A549 (cell line): ENCODE data around the gene PIP4K2A. TPM values are rescaled to one million over a fixed set of nuclear protein-coding genes. Genes with fewer than 3 reads are reported as not detected.

Experiments
- ATAC-seq, 2 experiments: fragments of 200-7000 bp in 1 of 2; fragments of >200 bp in 1 of 2; cut with Nextera tagmentation in 1 of 2; cut with Tn5 transposase in 1 of 2; 3 replicates each; pipeline versions ENCODE4 v1.8.0 to v1.9.1; 2018 to 2020; ENCODE audit warnings: mild to moderate bottlenecking in 1 of 2, moderate library complexity in 1 of 2
- CTCF ChIA-PET: fragments of 300-600 bp; sonication (Branson Sonifier 250); formaldehyde crosslinking; extraction: SDS; loops from one replicate; lab custom pipeline; 2021; ENCODE audit warnings: antibody characterized with exemption, inconsistent platforms; lab: Yijun Ruan, JAX
- POLR2A ChIA-PET: fragments of 350-600 bp; formaldehyde crosslinking; extraction: SDS; loops from one replicate; lab custom pipeline; 2021; ENCODE audit warnings: antibody characterized with exemption, inconsistent platforms; lab: Yijun Ruan, JAX
- DNase-seq, 2 experiments: peaks; one replicate each; pipeline versions ENCODE4 v3.0.0 to v3.0.0-alpha.2; 2011 to 2016; ENCODE audit warnings: low read depth in 1 of 2, low spot score in 1 of 2
- FAIRE-seq: peaks from 2 replicates; lab custom pipeline; 2011; peaks lifted over from hg19 to GRCh38; lab: Jason Lieb, UNC
- H3K27ac ChIP-seq, 2 experiments: fragments of >200 bp; sonication (Bioruptor Twin); formaldehyde crosslinking; 3 replicates each; pipeline ENCODE4 v1.5.1; 2016 to 2017
- H3K4me1 ChIP-seq: fragments of >200 bp; sonication (Bioruptor Twin); formaldehyde crosslinking; 3 replicates; pipeline ENCODE4 v1.6.1; 2016
- H3K4me2 ChIP-seq: fragments of >200 bp; sonication (Bioruptor Twin); formaldehyde crosslinking; 3 replicates; pipeline ENCODE4 v1.6.1; 2016
- H3K4me3 ChIP-seq: fragments of >200 bp; sonication (Bioruptor Twin); formaldehyde crosslinking; 3 replicates; pipeline ENCODE4 v1.5.1; 2016
- H3K9me3 ChIP-seq: fragments of >200 bp; sonication (Bioruptor Twin); formaldehyde crosslinking; 3 replicates; pipeline ENCODE4 v1.6.1; 2016
- EHMT2 ChIP-seq: fragments of 200-600 bp; sonication (generic); IDR thresholded peaks from 2 replicates; pipeline ENCODE4 v1.6.1; 2016; ENCODE audit warnings: antibody characterized with exemption, low read depth, mild to moderate bottlenecking, moderate library complexity
- EP300 ChIP-seq, 2 experiments: fragments of >200 bp; sonication (Bioruptor Twin); formaldehyde crosslinking; IDR thresholded peaks; 2 replicates in 1 of 2; 3 replicates in 1 of 2; pipeline ENCODE4 v1.6.1; 2016 to 2017
- GATA3 ChIP-seq: IDR thresholded peaks from 2 replicates; pipeline ENCODE4 v1.6.1; 2012; ENCODE audit warnings: borderline replicate concordance
- HDAC2 ChIP-seq: fragments of 200-600 bp; sonication (generic); IDR thresholded peaks from 2 replicates; pipeline ENCODE4 v1.6.1; 2016
- HMGXB4 ChIP-seq: fragments of 250-450 bp; sonication (Bioruptor Pico); IDR thresholded peaks from 2 replicates; pipeline ENCODE4 v1.5.0; 2021; ENCODE audit warnings: mild to moderate bottlenecking, moderate library complexity, borderline replicate concordance
- HOXB13 ChIP-seq: fragments of 250-450 bp; sonication (Bioruptor Pico); IDR thresholded peaks from 2 replicates; pipeline ENCODE4 v1.5.0; 2020; ENCODE audit warnings: low read depth, mild to moderate bottlenecking, moderate library complexity
- HOXB5 ChIP-seq: fragments of 250-450 bp; sonication (Bioruptor Pico); IDR thresholded peaks from 2 replicates; pipeline ENCODE4 v1.5.0; 2020; ENCODE audit warnings: mild to moderate bottlenecking, moderate library complexity
- JUNB ChIP-seq: fragments of >200 bp; sonication (Bioruptor Twin); formaldehyde crosslinking; IDR thresholded peaks from 2 replicates; pipeline ENCODE4 v1.6.1; 2016
- KDM1A ChIP-seq: fragments of 200-600 bp; sonication (generic); IDR thresholded peaks from 2 replicates; pipeline ENCODE4 v1.6.1; 2016; ENCODE audit warnings: low read depth, mild to moderate bottlenecking
- KDM5A ChIP-seq: fragments of 200-600 bp; sonication (generic); IDR thresholded peaks from 2 replicates; pipeline ENCODE4 v1.6.1; 2016; ENCODE audit warnings: antibody characterized with exemption, mild to moderate bottlenecking
- MAFK ChIP-seq: fragments of 450-650 bp; IDR thresholded peaks from 2 replicates; pipeline ENCODE4 v1.6.1; 2014; ENCODE audit not compliant: partially characterized antibody
- MYC ChIP-seq: IDR thresholded peaks from 2 replicates; pipeline ENCODE4 v1.6.1; 2012; ENCODE audit warnings: mild to moderate bottlenecking, inconsistent platforms, low read length, improper control_type of control experiment, borderline replicate concordance
- POLR2A ChIP-seq: IDR thresholded peaks from 2 replicates; pipeline ENCODE4 v1.6.1; 2012; ENCODE audit warnings: mild to moderate bottlenecking, low read length
- RARB ChIP-seq: fragments of 250-450 bp; sonication (Bioruptor Pico); IDR thresholded peaks from 2 replicates; pipeline ENCODE4 v1.8.0; 2021; ENCODE audit warnings: mild to moderate bottlenecking, moderate library complexity
- RNF2 ChIP-seq: fragments of 200-600 bp; sonication (generic); IDR thresholded peaks from 2 replicates; pipeline ENCODE4 v1.6.1; 2016; ENCODE audit warnings: low read depth, mild to moderate bottlenecking, antibody characterized with exemption, moderate library complexity, borderline replicate concordance
- ZSCAN20 ChIP-seq: fragments of 250-450 bp; sonication (Bioruptor Pico); IDR thresholded peaks from 2 replicates; pipeline ENCODE4 v1.8.0; 2022; ENCODE audit warnings: mild to moderate bottlenecking, moderate library complexity
- WGBS: methylation state at CpG from one replicate; pipeline ENCODE4 v1.1.6; 2017; ENCODE audit errors: missing lambda C conversion rate; 5-methylcytosine and 5-hydroxymethylcytosine counted together
- polyA plus RNA-seq, 4 experiments: library from polyadenylated mRNA; depleted of rRNA in 3 of 4; stranded (reverse); fragments of >200 nt; fragmentation: RNase III in 1 of 4; extraction: RNeasy Plus Mini Kit Qiagen cat#74134 plus additional on column Dnase treatment in 1 of 4; gene quantifications; 2 replicates in 3 of 4; 3 replicates in 1 of 4; pipeline ENCODE4 v1.2.3, GENCODE V29; 2011 to 2017
- TF ChIP-seq, protein P1 (sequence below): fragments of >200 bp; sonication (Bioruptor Twin); formaldehyde crosslinking; IDR thresholded peaks from 2 replicates; pipeline ENCODE4 v1.6.1; 2016
- TF ChIP-seq, protein P2 (sequence below): fragments of 150-350 bp; IDR thresholded peaks from 2 replicates; pipeline ENCODE4 v1.6.1; 2014; ENCODE audit warnings: low read depth, mild to moderate bottlenecking, low read length
- TF ChIP-seq, protein P3 (sequence below): IDR thresholded peaks from 2 replicates; pipeline ENCODE4 v1.6.1; 2012
- TF ChIP-seq, protein P4 (sequence below): fragments of >200 bp; sonication (Bioruptor Twin); formaldehyde crosslinking; IDR thresholded peaks from 3 replicates; pipeline ENCODE4 v1.6.1; 2016
- TF ChIP-seq, protein P5 (sequence below): fragments of 250-450 bp; sonication (Bioruptor Pico); IDR thresholded peaks from 2 replicates; pipeline ENCODE4 v1.5.0; 2020; ENCODE audit warnings: low read depth, mild to moderate bottlenecking, moderate library complexity
- TF ChIP-seq, protein P6 (sequence below): fragments of 200-600 bp; sonication (generic); IDR thresholded peaks from 2 replicates; pipeline ENCODE4 v1.6.1; 2016; ENCODE audit warnings: antibody characterized with exemption, mild to moderate bottlenecking, moderate library complexity

The PIP4K2A gene
- polyA plus RNA-seq, 2 of the 4 experiments (the other 2 are of a cell fraction) = 23.1 to 24.0 TPM

DNA sequence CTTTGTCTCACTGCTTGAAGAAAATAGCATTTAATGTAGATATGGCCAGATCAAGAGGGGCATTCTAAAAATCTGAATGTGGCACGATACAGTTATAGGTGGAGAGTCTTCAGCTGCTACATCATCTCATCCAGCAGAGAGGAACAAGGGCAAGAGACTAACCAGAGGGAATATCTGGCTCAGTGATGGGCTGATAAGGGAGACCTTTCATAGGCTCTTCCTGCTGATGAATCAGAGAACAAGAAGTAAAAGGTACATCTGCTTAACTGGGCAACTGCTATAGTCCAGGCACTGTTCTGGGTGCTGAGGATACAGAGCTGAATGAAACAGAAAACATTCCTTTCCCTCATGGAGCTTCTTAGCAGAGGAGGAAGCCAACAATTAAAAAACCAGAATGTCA lies 37.9 kb downstream of the PIP4K2A start:
- Histone ChIP-seq H3K27ac (no peak overlapping the region), H3K9me3 (no peaks in the 10 kb centered on the region), H3K4me1 (peaks cover 16% of the 10 kb centered on the region), H3K4me3 (no peak overlapping the region), H3K4me2 (no peak overlapping the region)
- no peak for ATAC-seq
- ChIA-PET POLR2A (no interaction called here), CTCF (interaction anchor here (1.3 kb wide), 1 partner anchor 22 kb away, joined by 3 read pairs; no protein-coding TSS in a partner anchor)
- 86% methylated on average over 1 of the region's 1 CpG for WGBS
- TF ChIP-seq JUNB (no peak), HOXB5 (CRISPR knock-in tag) (no peak), ZSCAN20 (CRISPR knock-in tag) (no peak), HOXB13 (CRISPR knock-in tag) (no peak), POLR2A (no peak), KDM1A (no peak), MYC (no peak), MAFK (no peak), HMGXB4 (CRISPR knock-in tag) (no peak), GATA3 (no peak), RNF2 (no peak), EP300 (IDR thresholded peaks at IDR 0.05) (no peak)
- no peak for DNase-seq
- FAIRE-seq = no peak

- DNase-seq = no peak
Observed at GRCh38 chr10:22674573-22674930, 39.8 kb downstream of the PIP4K2A start.

More at GRCh38 chr10:22674573-22674930, 39.8 kb downstream of the PIP4K2A start:
- 0 out of 3 replicates have a peak, but pooled peaks cover 5% of the 10 kb centered on the region for H3K4me1 ChIP-seq
- ChIA-PET POLR2A (no interaction called here), CTCF (interaction anchor here (1.1 kb wide), 1 partner anchor 12 kb away, joined by 4 read pairs; no protein-coding TSS in a partner anchor)
- TF ChIP-seq, protein P1, sequence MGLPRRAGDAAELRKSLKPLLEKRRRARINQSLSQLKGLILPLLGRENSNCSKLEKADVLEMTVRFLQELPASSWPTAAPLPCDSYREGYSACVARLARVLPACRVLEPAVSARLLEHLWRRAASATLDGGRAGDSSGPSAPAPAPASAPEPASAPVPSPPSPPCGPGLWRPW = no peak
- TF ChIP-seq, protein P2, sequence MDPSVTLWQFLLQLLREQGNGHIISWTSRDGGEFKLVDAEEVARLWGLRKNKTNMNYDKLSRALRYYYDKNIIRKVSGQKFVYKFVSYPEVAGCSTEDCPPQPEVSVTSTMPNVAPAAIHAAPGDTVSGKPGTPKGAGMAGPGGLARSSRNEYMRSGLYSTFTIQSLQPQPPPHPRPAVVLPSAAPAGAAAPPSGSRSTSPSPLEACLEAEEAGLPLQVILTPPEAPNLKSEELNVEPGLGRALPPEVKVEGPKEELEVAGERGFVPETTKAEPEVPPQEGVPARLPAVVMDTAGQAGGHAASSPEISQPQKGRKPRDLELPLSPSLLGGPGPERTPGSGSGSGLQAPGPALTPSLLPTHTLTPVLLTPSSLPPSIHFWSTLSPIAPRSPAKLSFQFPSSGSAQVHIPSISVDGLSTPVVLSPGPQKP = no peak
- TF ChIP-seq, protein P3, sequence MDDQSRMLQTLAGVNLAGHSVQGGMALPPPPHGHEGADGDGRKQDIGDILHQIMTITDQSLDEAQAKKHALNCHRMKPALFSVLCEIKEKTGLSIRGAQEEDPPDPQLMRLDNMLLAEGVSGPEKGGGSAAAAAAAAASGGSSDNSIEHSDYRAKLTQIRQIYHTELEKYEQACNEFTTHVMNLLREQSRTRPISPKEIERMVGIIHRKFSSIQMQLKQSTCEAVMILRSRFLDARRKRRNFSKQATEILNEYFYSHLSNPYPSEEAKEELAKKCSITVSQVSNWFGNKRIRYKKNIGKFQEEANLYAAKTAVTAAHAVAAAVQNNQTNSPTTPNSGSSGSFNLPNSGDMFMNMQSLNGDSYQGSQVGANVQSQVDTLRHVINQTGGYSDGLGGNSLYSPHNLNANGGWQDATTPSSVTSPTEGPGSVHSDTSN = no peak
- TF ChIP-seq, protein P4, sequence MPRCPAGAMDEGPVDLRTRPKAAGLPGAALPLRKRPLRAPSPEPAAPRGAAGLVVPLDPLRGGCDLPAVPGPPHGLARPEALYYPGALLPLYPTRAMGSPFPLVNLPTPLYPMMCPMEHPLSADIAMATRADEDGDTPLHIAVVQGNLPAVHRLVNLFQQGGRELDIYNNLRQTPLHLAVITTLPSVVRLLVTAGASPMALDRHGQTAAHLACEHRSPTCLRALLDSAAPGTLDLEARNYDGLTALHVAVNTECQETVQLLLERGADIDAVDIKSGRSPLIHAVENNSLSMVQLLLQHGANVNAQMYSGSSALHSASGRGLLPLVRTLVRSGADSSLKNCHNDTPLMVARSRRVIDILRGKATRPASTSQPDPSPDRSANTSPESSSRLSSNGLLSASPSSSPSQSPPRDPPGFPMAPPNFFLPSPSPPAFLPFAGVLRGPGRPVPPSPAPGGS = no peak
- no peak for TF ChIP-seq RARB
- no peak for TF ChIP-seq KDM5A
- TF ChIP-seq, protein P5, sequence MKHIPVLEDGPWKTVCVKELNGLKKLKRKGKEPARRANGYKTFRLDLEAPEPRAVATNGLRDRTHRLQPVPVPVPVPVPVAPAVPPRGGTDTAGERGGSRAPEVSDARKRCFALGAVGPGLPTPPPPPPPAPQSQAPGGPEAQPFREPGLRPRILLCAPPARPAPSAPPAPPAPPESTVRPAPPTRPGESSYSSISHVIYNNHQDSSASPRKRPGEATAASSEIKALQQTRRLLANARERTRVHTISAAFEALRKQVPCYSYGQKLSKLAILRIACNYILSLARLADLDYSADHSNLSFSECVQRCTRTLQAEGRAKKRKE (CRISPR knock-in tag) = no peak
- TF ChIP-seq RNF2 = no peak
- TF ChIP-seq EHMT2 = no peak
- no peak for TF ChIP-seq EP300 (IDR thresholded peaks at IDR 0.05)
- TF ChIP-seq HDAC2 = no peak
- TF ChIP-seq, protein P6, sequence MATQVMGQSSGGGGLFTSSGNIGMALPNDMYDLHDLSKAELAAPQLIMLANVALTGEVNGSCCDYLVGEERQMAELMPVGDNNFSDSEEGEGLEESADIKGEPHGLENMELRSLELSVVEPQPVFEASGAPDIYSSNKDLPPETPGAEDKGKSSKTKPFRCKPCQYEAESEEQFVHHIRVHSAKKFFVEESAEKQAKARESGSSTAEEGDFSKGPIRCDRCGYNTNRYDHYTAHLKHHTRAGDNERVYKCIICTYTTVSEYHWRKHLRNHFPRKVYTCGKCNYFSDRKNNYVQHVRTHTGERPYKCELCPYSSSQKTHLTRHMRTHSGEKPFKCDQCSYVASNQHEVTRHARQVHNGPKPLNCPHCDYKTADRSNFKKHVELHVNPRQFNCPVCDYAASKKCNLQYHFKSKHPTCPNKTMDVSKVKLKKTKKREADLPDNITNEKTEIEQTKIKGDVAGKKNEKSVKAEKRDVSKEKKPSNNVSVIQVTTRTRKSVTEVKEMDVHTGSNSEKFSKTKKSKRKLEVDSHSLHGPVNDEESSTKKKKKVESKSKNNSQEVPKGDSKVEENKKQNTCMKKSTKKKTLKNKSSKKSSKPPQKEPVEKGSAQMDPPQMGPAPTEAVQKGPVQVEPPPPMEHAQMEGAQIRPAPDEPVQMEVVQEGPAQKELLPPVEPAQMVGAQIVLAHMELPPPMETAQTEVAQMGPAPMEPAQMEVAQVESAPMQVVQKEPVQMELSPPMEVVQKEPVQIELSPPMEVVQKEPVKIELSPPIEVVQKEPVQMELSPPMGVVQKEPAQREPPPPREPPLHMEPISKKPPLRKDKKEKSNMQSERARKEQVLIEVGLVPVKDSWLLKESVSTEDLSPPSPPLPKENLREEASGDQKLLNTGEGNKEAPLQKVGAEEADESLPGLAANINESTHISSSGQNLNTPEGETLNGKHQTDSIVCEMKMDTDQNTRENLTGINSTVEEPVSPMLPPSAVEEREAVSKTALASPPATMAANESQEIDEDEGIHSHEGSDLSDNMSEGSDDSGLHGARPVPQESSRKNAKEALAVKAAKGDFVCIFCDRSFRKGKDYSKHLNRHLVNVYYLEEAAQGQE = no peak
- TF ChIP-seq JUNB = no peak
- no peak for TF ChIP-seq GATA3
- WGBS = 86% methylated on average over 3 of the region's 3 CpGs
- FAIRE-seq (no peak), ATAC-seq (no peak)
- H3K27ac ChIP-seq = no peak overlapping the region
- no peak overlapping the region for H3K4me3 ChIP-seq
- no peak overlapping the region for H3K4me2 ChIP-seq
- H3K9me3 ChIP-seq = no peaks in the 10 kb centered on the region
